DLD1 (cell line): ENCODE results near the gene LLGL2.

Experiments
- in situ Hi-C: cut with HindIII; loops from 2 replicates; pipeline ENCODE4 v1.10.0; 2017; ENCODE audit warnings: low sequenced_read_pairs

The LLGL2 gene

GRCh38 chr17:75610103-75610984 lies 84.8 kb downstream of the LLGL2 start:
- in situ Hi-C loops = no loop called here

- in situ Hi-C loops = no loop called here
Observed at GRCh38 chr17:75611851-75612429, 86.4 kb downstream of the LLGL2 start.

GRCh38 chr17:75612906-75613626 lies 87.6 kb downstream of the LLGL2 start:
- in situ Hi-C loops = no loop called here

GRCh38 chr17:75614006-75614405 lies 88.5 kb downstream of the LLGL2 start:
- in situ Hi-C loops = no loop called here

GRCh38 chr17:75614556-75615270 lies 89.2 kb downstream of the LLGL2 start:
- in situ Hi-C loops = no loop called here

GRCh38 chr17:75615301-75615700 lies 89.8 kb downstream of the LLGL2 start:
- in situ Hi-C loops = no loop called here

- in situ Hi-C loops = no loop called here
Observed at GRCh38 chr17:75616521-75617122, 91.1 kb downstream of the LLGL2 start.

- in situ Hi-C loops = no loop called here
Observed at GRCh38 chr17:75617218-75617617, 91.7 kb downstream of the LLGL2 start.

- in situ Hi-C loops = no loop called here
Observed at GRCh38 chr17:75617675-75618074, 92.2 kb downstream of the LLGL2 start.

GRCh38 chr17:75619506-75620431 lies 94.3 kb downstream of the LLGL2 start:
- in situ Hi-C loops = no loop called here

- in situ Hi-C loops = no loop called here
Observed at GRCh38 chr17:75621489-75621888, 96.0 kb downstream of the LLGL2 start.

- in situ Hi-C loops = no loop called here
Observed at GRCh38 chr17:75622076-75622475, 96.6 kb downstream of the LLGL2 start.

- in situ Hi-C loops = no loop called here
Observed at GRCh38 chr17:75622771-75623273, 97.3 kb downstream of the LLGL2 start.

GRCh38 chr17:75623386-75623785 lies 97.9 kb downstream of the LLGL2 start:
- in situ Hi-C loops = no loop called here

- in situ Hi-C loops = no loop called here
Observed at GRCh38 chr17:75624021-75624420, 98.5 kb downstream of the LLGL2 start.
